Adipocyte (in vitro differentiated cells): ENCODE results near the gene HEPHL1.

ENCODE experiments used
- DNase-seq: peaks from one replicate; pipeline ENCODE4 v3.0.0-alpha.2; 2015; ENCODE audit warnings: low read depth
- H3K27me3 ChIP-seq: replicated peaks from 2 replicates; pipeline ENCODE4 v1.7.0; 2013; ENCODE audit warnings: mild to moderate bottlenecking, low read length, moderate library complexity; ENCODE audit not compliant: control insufficient read depth, insufficient read depth
- H3K36me3 ChIP-seq: 2 replicates; pipeline ENCODE4 v1.7.0; 2013; ENCODE audit warnings: low read length, mild to moderate bottlenecking, moderate library complexity; ENCODE audit not compliant: control insufficient read depth, insufficient read depth, severe bottlenecking
- H3K4me1 ChIP-seq: 2 replicates; pipeline ENCODE4 v1.7.0; 2013; ENCODE audit warnings: mild to moderate bottlenecking, low read length, moderate library complexity; ENCODE audit not compliant: control insufficient read depth, insufficient read depth
- H3K4me3 ChIP-seq: 2 replicates; pipeline ENCODE4 v1.7.0; 2013; ENCODE audit warnings: mild to moderate bottlenecking, low read length, moderate library complexity
- H3K9ac ChIP-seq: 2 replicates; pipeline ENCODE4 v1.7.0; 2013; ENCODE audit warnings: mild to moderate bottlenecking, low read length, moderate library complexity
- H3K9me3 ChIP-seq: 2 replicates; pipeline ENCODE4 v1.7.0; 2013; ENCODE audit warnings: mild to moderate bottlenecking, low read length, moderate library complexity; ENCODE audit not compliant: control insufficient read depth

The HEPHL1 gene

GRCh38 chr11:94089341-94089740 lies 68.2 kb downstream of the HEPHL1 start:
- H3K4me1 ChIP-seq = no peaks in the 10 kb centered on the region

GRCh38 chr11:94090401-94090800 lies 69.2 kb downstream of the HEPHL1 start:
- Histone ChIP-seq H3K4me1 (no peaks in the 10 kb centered on the region), H3K9ac (no peak overlapping the region), H3K36me3 (no peaks in the 10 kb centered on the region), H3K9me3 (no peaks in the 10 kb centered on the region), H3K4me3 (no peak overlapping the region), H3K27me3 (no peaks in the 10 kb centered on the region)
- DNase-seq = no peak

More at GRCh38 chr11:94089341-94089740, 68.2 kb downstream of the HEPHL1 start:
- no peak for DNase-seq
- no peak overlapping the region for H3K4me3 ChIP-seq
- no peaks in the 10 kb centered on the region for H3K9me3 ChIP-seq
- H3K9ac ChIP-seq = no peak overlapping the region
- H3K27me3 ChIP-seq = no peaks in the 10 kb centered on the region
- H3K36me3 ChIP-seq = no peaks in the 10 kb centered on the region

GRCh38 chr11:94091091-94091490 lies 69.9 kb downstream of the HEPHL1 start:
- H3K9ac ChIP-seq = no peak overlapping the region
- no peaks in the 10 kb centered on the region for H3K4me1 ChIP-seq
- H3K9me3 ChIP-seq = no peaks in the 10 kb centered on the region
- H3K4me3 ChIP-seq = no peak overlapping the region
- DNase-seq = no peak
- no peaks in the 10 kb centered on the region for H3K27me3 ChIP-seq
- H3K36me3 ChIP-seq = no peaks in the 10 kb centered on the region

- no peaks in the 10 kb centered on the region for H3K36me3 ChIP-seq
- no peaks in the 10 kb centered on the region for H3K4me1 ChIP-seq
Observed at GRCh38 chr11:94100253-94100652, 79.1 kb downstream of the HEPHL1 start.

GRCh38 chr11:94103471-94103870 lies 82.3 kb downstream of the HEPHL1 start:
- Histone ChIP-seq H3K4me3 (no peak overlapping the region), H3K27me3 (no peaks in the 10 kb centered on the region), H3K36me3 (no peaks in the 10 kb centered on the region), H3K9me3 (no peaks in the 10 kb centered on the region), H3K9ac (no peak overlapping the region), H3K4me1 (peaks cover 7% of the 10 kb centered on the region)
- DNase-seq = no peak

More at GRCh38 chr11:94100253-94100652, 79.1 kb downstream of the HEPHL1 start:
- Histone ChIP-seq H3K9ac (no peak overlapping the region), H3K4me3 (no peak overlapping the region), H3K27me3 (no peaks in the 10 kb centered on the region), H3K9me3 (no peaks in the 10 kb centered on the region)
- no peak for DNase-seq

GRCh38 chr11:94104734-94105133 lies 83.6 kb downstream of the HEPHL1 start:
- no peak overlapping the region for H3K4me3 ChIP-seq
- no peaks in the 10 kb centered on the region for H3K36me3 ChIP-seq
- H3K27me3 ChIP-seq = no peaks in the 10 kb centered on the region
- no peaks in the 10 kb centered on the region for H3K9me3 ChIP-seq
- peaks cover 7% of the 10 kb centered on the region for H3K4me1 ChIP-seq
- no peak overlapping the region for H3K9ac ChIP-seq
- DNase-seq = no peak

GRCh38 chr11:94106716-94107115 lies 85.6 kb downstream of the HEPHL1 start:
- Histone ChIP-seq H3K4me3 (peak overlapping the region; percentile 9), H3K36me3 (no peaks in the 10 kb centered on the region), H3K27me3 (no peaks in the 10 kb centered on the region), H3K4me1 (peaks cover 9% of the 10 kb centered on the region), H3K9ac (no peak overlapping the region), H3K9me3 (no peaks in the 10 kb centered on the region)
- no peak for DNase-seq

GRCh38 chr11:94107363-94107762 lies 86.2 kb downstream of the HEPHL1 start:
- H3K4me3 ChIP-seq = no peak overlapping the region
- DNase-seq = peak; percentile 8

GRCh38 chr11:94111241-94111640 lies 90.1 kb downstream of the HEPHL1 start:
- Histone ChIP-seq H3K27me3 (no peaks in the 10 kb centered on the region), H3K9me3 (no peaks in the 10 kb centered on the region), H3K4me3 (no peak overlapping the region), H3K9ac (no peak overlapping the region), H3K4me1 (peaks cover 28% of the 10 kb centered on the region), H3K36me3 (no peaks in the 10 kb centered on the region)
- no peak for DNase-seq

More at GRCh38 chr11:94107363-94107762, 86.2 kb downstream of the HEPHL1 start:
- no peak overlapping the region for H3K9ac ChIP-seq
- H3K27me3 ChIP-seq = no peaks in the 10 kb centered on the region
- H3K36me3 ChIP-seq = no peaks in the 10 kb centered on the region
- H3K9me3 ChIP-seq = no peaks in the 10 kb centered on the region
- peaks cover 15% of the 10 kb centered on the region for H3K4me1 ChIP-seq

GRCh38 chr11:94111660-94112059 lies 90.5 kb downstream of the HEPHL1 start:
- DNase-seq = no peak
- Histone ChIP-seq H3K36me3 (no peaks in the 10 kb centered on the region), H3K4me1 (peaks cover 27% of the 10 kb centered on the region), H3K27me3 (no peaks in the 10 kb centered on the region), H3K9me3 (no peaks in the 10 kb centered on the region), H3K9ac (no peak overlapping the region), H3K4me3 (no peak overlapping the region)

GRCh38 chr11:94112206-94112953 lies 91.2 kb downstream of the HEPHL1 start:
- no peak for DNase-seq
- Histone ChIP-seq H3K27me3 (no peaks in the 10 kb centered on the region), H3K9ac (peak overlapping the region; percentile 27), H3K36me3 (no peaks in the 10 kb centered on the region), H3K4me3 (no peak overlapping the region), H3K4me1 (peaks cover 24% of the 10 kb centered on the region), H3K9me3 (no peaks in the 10 kb centered on the region)

- Histone ChIP-seq H3K36me3 (no peaks in the 10 kb centered on the region), H3K9me3 (no peaks in the 10 kb centered on the region), H3K4me1 (peaks cover 18% of the 10 kb centered on the region), H3K4me3 (no peak overlapping the region), H3K9ac (no peak overlapping the region), H3K27me3 (no peaks in the 10 kb centered on the region)
- DNase-seq = no peak
Observed at GRCh38 chr11:94117197-94117574, 96.0 kb downstream of the HEPHL1 start.
